Stimulated activated naive CD4-positive, alpha-beta T cell treated with Interleukin-2 at 50 U/mL for 16 hours (primary cell): Measurements from ENCODE around the gene DVL3.

Experiments used
- DNase-seq: peaks from one replicate; lab custom pipeline; 2025; lab: John Stamatoyannopoulos, UW

The DVL3 gene

DNA sequence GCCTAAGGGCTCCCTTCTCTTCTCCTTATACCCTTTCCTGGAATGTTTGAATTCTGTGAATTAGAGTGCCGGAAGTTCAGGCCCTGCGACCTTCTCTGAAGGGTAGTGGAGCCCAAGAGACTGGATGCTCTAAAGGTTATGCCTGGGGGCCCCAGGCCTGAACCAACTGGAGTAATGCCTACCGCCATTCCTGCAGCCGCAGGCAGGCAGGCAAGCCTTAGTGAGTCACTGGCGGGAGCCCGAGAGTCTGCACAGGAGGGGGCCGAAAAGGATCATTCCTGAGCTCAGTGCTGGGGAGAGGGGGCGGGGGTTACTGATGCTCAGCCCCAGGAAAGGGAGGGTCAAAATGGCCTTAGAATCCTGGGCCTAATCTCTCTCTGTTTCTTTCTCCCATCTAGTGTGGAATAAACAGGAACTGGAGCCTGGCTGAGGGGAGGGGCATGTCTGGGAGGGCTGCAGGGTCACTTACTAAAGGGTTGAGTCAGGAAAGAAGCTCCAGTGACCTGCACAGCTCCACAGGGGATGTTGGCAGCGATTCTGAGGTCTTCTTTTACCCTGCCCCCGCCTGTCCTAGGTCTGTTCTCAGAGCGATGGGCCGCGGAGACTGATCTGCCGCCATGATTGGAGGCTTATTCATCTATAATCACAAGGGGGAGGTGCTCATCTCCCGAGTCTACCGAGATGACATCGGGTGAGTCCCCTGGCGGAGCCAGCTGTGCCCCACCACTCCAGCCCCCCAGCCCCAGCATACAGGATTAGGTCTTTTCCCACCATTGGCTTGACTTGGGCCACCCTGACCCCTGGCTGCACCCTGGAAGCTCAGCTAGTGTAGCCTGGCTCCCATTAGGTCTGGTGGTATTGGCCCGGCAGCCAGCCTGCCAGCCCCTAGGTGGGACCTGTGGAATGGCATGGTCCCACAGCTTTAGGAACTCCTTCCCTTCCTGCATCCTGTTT lies 21.5 kb downstream of the DVL3 start:
- no peak for DNase-seq

DNA sequence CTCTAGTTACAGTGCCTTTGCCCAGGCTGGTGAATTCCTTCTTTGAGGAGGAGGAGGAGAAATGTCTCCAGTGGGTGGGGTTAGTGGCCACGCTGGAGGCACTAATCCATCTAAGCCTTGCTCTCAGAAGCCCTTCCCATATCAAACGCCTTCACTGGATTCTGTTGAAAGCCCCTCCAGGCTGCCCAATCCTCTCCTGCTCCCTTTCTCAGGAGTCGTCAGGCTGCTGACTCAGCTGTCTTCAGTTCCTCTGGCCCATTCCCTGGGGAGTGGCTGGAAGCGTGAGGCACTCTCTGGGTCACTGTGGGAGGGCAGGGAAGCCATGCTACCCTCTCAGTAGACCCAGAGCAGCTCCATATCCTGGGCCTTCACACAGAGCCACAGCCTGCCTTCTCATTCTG lies 22.2 kb downstream of the DVL3 start:
- no peak for DNase-seq

DNA sequence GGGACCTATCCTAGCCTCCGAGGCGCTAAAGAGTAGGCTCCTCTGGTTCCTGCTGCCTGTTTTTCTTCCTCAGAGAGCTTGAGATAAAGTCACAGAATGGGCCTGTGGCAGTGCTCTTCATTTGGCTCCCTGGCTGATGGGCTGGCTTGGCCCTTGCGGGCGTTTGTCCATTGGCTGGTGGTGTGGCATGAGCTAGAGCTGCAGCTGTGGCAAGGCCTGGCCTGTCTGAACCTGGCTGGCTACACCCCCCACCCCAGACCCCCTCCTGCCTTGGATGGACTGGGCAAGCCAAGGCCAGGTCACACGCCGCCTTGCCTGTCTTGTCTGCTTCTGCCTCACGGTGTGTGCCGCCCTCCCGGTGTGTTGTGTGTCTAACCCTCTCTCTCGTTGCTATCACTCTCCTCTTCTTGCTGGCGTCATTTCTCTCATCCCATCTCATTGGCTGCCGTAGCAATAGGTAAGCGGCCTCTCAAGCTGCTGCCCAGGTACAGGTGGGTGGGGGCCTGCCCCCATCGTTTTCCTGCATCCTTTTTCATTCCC lies 22.7 kb downstream of the DVL3 start:
- DNase-seq = no peak

DNA sequence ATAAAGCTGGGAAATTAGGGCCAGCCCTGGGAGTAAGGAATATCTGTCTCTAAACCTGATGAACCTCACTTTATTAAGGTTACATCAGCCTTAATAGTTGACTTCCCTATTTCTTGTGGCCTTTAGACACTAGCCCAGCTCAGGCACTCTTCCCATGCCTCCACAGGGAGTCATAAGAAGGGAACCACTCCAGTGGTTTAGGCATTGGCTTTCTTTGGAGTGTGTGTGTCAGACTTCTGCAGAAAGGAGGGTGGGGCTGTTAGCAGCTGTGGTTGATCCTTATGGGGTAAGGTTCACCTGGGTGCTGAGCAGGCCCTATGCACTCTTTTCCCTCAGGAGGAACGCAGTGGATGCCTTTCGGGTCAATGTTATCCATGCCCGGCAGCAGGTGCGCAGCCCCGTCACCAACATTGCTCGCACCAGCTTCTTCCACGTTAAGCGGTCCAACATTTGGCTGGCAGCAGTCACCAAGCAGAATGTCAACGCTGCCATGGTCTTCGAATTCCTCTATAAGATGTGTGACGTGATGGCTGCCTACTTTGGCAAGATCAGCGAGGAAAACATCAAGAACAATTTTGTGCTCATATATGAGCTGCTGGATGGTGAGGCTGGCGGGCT lies 23.5 kb downstream of the DVL3 start:
- no peak for DNase-seq

DNA sequence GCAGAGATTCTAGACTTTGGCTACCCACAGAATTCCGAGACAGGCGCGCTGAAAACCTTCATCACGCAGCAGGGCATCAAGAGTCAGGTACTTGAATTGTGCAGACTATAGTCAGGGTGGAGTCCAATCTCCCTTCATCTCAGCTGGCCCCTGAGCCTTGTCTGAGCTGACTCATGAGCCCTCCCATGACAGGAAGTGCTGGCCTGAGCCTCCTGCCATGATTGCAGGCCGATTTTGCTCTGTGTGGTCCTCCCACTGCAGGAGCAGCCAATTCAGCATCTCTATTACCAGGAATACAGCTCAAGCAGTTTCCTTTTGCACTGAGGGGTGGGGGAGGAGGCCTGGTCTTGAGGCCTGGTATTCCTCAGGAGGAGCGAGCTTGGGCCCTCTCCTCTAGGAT lies 25.0 kb downstream of the DVL3 start:
- no peak for DNase-seq

DNA sequence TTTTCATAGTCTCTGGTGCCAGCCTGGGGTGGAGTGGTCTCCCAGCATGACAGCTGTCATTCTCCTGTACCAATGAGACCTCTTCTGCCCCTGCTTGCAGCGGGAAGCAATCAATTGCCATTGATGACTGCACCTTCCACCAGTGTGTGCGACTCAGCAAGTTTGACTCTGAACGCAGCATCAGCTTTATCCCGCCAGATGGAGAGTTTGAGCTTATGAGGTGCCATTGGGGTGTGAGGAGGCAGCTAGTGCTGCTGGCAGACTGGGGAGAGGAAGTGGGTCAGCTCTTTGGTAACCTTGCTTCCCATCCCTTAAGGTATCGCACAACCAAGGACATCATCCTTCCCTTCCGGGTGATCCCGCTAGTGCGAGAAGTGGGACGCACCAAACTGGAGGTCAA lies 26.4 kb downstream of the DVL3 start:
- DNase-seq = no peak

DNA sequence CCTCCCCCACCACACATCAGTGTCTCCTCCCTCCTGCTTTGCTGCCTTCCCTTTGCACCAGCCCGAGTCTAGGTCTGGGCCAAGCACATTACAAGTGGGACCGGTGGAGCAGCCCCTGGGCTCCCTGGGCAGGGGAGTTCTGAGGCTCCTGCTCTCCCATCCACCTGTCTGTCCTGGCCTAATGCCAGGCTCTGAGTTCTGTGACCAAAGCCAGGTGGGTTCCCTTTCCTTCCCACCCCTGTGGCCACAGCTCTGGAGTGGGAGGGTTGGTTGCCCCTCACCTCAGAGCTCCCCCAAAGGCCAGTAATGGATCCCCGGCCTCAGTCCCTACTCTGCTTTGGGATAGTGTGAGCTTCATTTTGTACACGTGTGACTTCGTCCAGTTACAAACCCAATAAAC lies 28.5 kb downstream of the DVL3 start:
- DNase-seq = no peak

DNA sequence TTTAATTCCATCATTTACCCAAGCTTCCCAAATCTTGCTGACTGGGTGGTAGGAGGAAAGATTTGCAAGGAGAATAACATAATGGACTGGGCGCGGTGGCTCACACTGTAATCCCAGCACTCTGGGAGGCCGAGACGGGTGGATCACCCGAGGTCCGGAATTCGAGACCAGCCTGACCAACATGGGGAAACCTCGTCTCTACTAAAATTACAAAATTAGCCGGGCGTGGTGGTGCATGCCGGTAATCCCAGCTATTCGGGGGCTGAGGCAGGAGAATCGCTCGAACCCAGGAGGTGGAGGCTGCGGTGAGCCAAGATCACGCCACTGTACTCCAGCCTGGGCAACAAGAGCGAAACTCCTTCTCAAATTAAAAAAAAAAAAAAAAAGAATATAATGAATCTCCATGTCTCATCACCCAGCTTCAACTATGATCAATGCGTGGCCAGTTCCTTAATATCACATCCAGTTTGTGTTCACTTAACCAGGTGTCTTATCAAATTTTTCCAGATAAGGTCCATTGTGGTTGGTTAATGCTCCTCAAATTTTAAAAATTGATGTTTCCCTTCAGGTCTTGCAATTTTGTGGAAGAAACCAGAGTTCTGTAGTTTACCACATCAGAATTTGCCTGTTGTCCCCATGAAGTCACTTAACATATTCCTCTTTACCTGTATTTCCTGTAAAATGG lies 29.5 kb downstream of the DVL3 start:
- no peak for DNase-seq

DNA sequence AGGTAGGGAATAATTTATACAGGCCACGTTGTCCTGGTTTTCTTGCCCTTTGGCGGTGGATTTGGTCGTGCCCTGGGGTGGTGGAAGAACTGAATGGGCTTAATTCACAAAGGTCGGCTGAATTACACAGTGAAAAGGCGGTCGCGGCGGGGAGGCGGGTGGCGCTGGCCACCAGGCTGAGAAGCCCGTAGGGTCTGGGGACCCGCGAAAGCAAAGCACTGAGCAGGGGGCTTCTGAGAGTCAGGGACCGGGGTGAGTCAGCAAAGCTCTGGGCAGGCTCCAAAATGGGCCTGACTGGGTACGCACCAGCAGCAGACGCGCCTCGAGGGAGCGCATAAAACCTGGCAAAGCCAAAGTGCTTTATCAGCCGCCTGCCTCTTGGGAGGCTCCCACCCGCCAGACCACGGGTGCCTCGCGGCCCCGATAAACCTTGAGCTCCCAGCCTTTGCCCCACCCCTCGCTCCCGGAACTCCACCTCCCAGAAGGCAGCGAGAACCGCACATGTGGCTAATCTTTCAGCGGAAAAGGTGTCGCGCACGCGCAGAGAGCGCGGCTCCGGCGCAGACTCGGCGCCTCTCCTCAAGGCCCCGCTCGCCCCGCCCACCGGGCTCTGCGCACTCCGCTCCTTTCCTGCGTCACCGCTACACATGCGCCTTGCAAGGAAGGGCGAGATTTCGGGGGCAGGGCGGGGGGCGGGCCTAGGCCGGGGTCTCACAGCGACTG lies 30.4 kb downstream of the DVL3 start:
- DNase-seq = peak; percentile 99

DNA sequence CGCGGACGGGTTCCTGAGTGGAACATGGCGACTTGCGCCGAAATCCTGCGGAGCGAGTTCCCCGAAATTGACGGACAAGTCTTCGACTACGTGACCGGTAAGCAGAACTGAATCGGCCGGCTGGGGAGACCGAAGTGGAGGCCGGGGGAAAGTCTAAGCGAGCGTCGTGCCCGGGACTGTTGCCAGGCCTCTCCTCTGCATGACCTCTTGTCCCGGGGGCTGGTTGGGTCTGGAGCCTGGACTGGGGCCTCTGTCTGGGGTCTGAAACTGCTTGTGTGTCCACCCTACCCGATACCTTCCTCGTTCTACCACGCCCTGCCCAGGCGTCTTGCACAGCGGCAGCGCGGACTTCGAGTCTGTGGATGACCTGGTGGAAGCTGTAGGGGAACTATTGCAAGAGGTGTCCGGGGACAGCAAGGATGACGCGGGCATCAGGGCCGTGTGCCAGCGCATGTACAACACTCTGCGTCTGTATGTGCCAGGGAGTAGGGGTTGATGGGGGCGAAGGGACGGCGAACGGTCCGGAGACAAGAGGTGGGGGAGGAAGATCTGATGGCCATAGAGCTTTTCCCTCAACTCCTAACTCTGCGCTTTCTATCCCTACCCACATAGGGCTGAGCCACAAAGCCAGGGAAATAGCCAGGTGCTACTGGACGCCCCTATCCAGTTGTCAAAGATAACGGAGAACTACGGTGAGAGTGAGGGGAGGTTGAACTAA lies 31.2 kb downstream of the DVL3 start, which contains the start of gene ABCF3:
Gene ABCF3 (plus strand): TSS at position 16 of the 718 bp plus-strand sequence. CDS start 9 bp downstream, at position 25.
- DNase-seq = no peak

DNA sequence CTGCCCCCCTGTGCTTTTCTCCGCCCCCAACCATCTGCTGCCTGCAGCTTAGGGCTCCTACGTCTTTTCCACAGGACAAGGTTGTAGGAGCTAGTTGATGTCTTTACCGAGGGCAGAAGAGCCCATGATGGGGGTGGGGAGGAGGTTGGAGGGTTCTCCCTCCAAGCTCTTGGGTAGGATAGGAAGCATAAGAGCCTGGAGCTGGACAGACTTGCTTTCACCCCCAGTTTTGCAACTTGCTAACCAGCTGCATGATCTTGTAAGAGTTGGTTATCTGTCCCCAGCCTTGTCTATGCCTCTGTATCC lies 31.7 kb downstream of the DVL3 start:
- DNase-seq = no peak

DNA sequence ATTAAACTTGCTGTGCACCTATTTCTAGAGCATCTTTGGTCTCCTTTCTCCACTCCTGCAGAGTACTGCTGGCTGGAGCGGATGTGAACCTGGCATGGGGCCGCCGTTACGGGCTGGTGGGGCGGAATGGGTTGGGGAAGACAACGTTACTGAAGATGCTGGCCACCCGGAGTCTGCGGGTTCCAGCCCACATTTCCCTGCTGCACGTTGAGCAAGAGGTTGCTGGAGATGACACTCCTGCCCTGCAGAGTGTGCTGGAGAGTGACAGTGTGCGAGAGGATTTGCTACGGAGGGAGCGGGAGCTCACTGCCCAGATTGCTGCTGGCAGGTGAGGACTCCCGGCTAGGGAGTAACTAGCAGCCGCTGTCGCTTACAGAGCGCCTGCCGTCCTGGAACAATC lies 32.9 kb downstream of the DVL3 start:
- no peak for DNase-seq

DNA sequence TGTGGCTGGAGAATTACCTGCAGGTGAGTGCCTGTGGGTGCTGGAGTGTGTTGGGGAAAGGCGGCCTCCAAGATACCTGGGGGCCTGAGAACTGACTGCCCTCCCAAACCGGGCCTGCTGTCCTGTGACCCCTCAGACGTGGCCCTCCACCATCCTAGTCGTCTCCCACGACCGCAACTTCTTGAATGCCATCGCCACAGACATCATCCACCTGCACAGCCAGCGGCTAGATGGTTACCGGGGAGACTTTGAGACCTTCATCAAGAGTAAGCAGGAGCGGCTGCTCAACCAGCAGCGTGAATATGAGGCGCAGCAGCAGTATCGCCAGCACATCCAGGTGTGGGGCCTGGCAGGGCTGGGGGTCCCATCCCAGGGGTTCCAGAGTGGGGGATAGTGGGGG lies 34.2 kb downstream of the DVL3 start:
- DNase-seq = no peak

DNA sequence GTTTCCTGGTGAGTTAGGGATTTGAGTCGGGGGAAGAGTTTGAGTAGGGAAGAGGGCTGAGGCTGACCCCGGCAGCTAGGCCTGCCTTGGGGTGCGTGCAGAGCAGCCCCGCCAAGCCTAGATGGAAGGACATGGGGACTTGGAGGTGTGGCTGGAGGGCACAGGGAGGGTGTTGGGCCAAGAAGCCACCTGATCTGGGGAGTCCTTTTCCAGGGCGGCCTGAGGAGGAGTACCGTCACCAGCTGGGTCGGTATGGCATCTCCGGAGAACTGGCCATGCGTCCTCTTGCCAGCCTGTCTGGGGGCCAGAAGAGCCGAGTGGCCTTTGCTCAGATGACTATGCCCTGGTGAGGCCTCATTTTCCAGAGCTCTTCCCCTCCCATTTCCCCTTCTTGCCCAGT lies 37.7 kb downstream of the DVL3 start:
- no peak for DNase-seq

DNA sequence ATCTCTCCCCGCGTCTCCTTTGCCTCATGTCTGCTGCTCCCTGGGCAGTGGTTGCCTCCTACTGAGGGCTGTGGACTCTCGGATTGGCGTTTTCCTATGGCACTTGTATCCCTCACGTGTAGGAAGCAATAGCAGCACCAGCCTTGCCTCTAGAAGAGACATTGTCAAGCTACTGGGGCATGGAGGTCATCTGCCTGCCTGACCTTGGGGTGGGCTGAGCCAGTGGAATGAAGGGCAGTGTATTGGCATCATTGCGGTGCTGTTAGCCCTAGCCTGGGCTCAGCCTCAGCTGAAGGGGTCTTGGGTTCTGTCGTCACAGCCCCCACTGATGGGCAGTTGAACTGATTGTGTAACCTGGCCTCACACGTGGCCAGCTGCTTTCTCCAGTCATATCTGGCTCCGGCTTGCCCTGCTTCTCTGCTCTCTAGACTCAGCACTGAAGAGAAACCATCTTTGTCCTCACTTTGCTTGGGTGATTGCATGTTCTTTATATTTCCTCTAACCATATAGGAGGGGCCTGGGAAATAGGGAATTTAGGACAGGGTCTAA lies 38.9 kb downstream of the DVL3 start:
- DNase-seq = no peak

DNA sequence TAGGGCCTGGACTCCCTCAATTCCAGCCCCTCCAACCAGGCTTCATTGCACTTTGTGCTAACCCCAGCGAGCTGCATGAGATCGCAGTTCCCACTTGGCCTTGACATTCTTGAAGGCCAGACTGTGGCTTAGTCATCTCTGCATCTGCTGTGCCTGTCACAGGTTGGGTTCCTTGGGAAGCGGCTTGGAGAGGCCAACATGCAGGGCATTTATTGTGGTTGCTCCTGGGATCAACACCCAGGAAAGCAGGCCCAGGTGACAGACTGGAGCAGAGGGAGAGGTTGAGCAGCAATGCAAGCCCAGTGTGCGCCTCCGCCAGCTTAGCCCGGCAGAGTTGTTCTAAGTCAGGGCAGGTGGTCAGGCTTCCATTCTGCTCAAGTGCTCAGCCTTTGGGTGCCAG lies 41.4 kb downstream of the DVL3 start:
- no peak for DNase-seq

DNA sequence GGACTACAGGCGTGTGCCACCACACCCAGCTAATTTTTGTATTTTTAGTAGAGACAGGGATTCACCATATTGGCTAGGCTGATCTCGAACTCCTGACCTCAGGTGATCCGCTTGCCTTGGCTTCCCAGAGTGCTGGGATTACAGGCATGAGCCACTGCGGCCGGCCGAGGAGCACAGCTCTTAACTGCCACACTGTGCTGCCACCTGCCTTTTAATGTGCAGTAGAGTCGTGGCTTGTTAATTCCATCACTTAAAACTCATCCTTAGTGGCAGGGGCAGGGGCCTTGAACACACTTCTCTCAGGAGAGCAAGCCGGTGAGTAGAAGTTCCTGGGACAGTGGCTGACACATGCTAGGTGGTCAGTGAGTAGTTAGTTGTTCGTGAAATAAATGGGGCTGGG lies 43.3 kb downstream of the DVL3 start:
- no peak for DNase-seq

DNA sequence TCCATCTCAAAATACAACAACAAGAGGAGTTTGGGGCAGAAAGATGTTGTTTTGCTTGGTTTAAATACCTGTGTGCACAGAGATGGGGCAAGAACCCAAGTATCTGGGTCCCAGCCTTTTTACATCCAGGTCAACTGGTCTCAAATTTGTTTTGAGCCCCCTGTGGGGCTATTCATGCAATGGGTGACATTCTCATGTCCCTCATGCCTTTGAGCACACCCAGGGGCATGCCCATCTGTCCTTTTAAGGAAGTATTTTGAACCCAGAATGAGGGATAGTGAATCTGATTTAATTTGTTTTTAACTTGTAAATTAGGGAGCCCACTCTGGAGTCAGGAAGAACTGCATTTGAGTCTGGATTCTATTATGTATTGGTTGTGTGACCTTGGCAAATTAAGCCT lies 45.6 kb downstream of the DVL3 start:
- DNase-seq = no peak

DNA sequence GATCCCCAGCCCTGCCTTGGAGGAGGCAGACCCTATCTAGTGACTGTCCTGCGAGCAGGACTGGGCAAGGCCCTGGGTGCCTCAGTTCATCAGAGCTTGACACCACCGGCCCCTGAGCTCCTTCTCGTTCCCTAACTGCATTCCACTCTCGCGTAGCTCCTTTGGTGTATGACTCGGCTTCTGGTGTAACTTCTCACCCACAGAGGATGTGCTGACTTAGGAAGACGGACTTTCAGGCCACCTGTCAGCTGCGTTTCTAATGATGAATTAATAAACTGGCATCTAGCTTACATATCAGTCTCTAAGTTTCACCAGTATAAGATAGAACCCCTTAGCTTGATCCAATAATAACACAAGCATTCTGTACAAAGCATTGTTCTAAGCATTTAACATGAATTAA lies 48.3 kb downstream of the DVL3 start:
- no peak for DNase-seq

DNA sequence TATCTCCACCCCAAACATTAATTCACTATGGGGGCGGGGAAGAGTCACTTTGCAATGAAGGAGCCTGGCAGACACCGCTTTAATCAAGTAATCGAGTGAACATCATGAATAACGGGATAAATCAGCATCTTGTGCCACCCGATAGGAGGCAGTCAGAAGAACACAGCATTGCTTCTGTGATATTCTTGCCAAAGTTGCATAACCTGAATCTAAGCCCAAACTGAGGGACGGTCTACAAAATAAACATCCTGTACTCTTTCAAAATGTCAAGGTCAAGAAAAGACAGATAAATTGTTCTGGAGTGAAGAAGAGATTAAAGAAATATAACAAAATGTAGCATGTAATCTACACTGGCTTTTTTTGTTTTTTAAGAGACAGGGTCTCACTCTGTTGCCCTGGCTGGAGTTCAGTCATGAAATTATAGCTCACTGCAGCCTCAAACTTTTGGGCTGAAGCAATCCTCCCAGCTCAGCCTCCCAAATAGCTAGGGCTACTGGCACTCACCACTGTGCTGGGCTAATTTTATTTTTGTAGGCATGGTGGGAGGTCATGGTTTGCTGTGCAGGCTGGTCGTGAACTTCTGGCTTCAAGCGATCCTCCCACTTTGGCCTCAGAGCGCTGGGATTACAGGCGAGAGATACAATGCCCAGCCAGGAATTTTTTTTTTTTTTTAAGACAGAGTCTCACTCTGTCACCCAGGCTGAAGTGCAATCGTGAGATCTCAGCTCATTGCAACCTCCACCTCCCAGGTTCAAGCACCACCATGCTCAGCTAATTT lies 54.2 kb downstream of the DVL3 start:
- DNase-seq = no peak
